GM19467 (cell line): ENCODE measurements around the gene TIMP3.
"Not testable (repeated sequence)": the region's sequence is repeated elsewhere in the genome, so short reads cannot be mapped to it uniquely, and the experiment has no call there.

Source experiments
- ATAC-seq: cut with Tn5 transposase; IDR thresholded peaks from one replicate; pipeline ENCODE4 v1.9.1; 2021; ENCODE audit warnings: mild to moderate bottlenecking, moderate library complexity; ENCODE audit not compliant: unreplicated experiment

Gene TIMP3

GRCh38 chr22:32850591-32851517, 49.3 kb downstream of the TIMP3 start:
- ATAC-seq = no peak

GRCh38 chr22:32852395-32853251, 51.1 kb downstream of the TIMP3 start:
- no peak for ATAC-seq

- ATAC-seq = no peak
Measured at GRCh38 chr22:32853662-32854061, 52.2 kb downstream of the TIMP3 start.

- no peak for ATAC-seq
Measured at GRCh38 chr22:32854351-32854804, 52.9 kb downstream of the TIMP3 start.

GRCh38 chr22:32855045-32855756, 53.7 kb downstream of the TIMP3 start:
- no peak for ATAC-seq

- ATAC-seq = no peak
Measured at GRCh38 chr22:32858121-32858703, 56.7 kb downstream of the TIMP3 start.

GRCh38 chr22:32858957-32859356, 57.5 kb downstream of the TIMP3 start:
- no peak for ATAC-seq

- ATAC-seq = no peak
Measured at GRCh38 chr22:32859743-32860142, 58.2 kb downstream of the TIMP3 start.

GRCh38 chr22:32861330-32861729, 59.8 kb downstream of the TIMP3 start:
- ATAC-seq = no peak

GRCh38 chr22:32862083-32862482, 60.6 kb downstream of the TIMP3 start:
- no peak for ATAC-seq

GRCh38 chr22:32862936-32863661, 61.6 kb downstream of the TIMP3 start:
- no peak for ATAC-seq

GRCh38 chr22:32864041-32864440, 62.5 kb downstream of the TIMP3 start:
- no peak for ATAC-seq

GRCh38 chr22:32864596-32864995, 63.1 kb downstream of the TIMP3 start:
- no peak for ATAC-seq

- no peak for ATAC-seq
Measured at GRCh38 chr22:32866953-32867352, 65.4 kb downstream of the TIMP3 start.

- no peak for ATAC-seq
Measured at GRCh38 chr22:32868946-32869345, 67.4 kb downstream of the TIMP3 start.

GRCh38 chr22:32870474-32870873, 69.0 kb downstream of the TIMP3 start:
- no peak for ATAC-seq

- not testable (repeated sequence) for ATAC-seq
Measured at GRCh38 chr22:32873604-32874003, 72.1 kb downstream of the TIMP3 start.

GRCh38 chr22:32874385-32874784, 72.9 kb downstream of the TIMP3 start:
- no peak for ATAC-seq

GRCh38 chr22:32874976-32875375, 73.5 kb downstream of the TIMP3 start:
- ATAC-seq = no peak

GRCh38 chr22:32876516-32876915, 75.0 kb downstream of the TIMP3 start:
- ATAC-seq = no peak
